Measurements from ENCODE around the gene SLC25A14.
A peak's percentile ranks its signal among the peaks of the same experiment; 100 is the strongest.
"Not testable (repeated sequence)": the region's sequence is repeated elsewhere in the genome, so short reads cannot be mapped to it uniquely, and the experiment has no call there.

The SLC25A14 gene, protein sequence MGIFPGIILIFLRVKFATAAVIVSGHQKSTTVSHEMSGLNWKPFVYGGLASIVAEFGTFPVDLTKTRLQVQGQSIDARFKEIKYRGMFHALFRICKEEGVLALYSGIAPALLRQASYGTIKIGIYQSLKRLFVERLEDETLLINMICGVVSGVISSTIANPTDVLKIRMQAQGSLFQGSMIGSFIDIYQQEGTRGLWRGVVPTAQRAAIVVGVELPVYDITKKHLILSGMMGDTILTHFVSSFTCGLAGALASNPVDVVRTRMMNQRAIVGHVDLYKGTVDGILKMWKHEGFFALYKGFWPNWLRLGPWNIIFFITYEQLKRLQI

GRCh38 chrX:130339408-130340222 lies at the start of gene SLC25A14:
Gene SLC25A14, plus strand, starts transcription at chrX:130339919. Its CDS starts 360 bp downstream, at chrX:130340279.
- peak; percentile 0 to 64 (median 25) for DNase-seq

DNA sequence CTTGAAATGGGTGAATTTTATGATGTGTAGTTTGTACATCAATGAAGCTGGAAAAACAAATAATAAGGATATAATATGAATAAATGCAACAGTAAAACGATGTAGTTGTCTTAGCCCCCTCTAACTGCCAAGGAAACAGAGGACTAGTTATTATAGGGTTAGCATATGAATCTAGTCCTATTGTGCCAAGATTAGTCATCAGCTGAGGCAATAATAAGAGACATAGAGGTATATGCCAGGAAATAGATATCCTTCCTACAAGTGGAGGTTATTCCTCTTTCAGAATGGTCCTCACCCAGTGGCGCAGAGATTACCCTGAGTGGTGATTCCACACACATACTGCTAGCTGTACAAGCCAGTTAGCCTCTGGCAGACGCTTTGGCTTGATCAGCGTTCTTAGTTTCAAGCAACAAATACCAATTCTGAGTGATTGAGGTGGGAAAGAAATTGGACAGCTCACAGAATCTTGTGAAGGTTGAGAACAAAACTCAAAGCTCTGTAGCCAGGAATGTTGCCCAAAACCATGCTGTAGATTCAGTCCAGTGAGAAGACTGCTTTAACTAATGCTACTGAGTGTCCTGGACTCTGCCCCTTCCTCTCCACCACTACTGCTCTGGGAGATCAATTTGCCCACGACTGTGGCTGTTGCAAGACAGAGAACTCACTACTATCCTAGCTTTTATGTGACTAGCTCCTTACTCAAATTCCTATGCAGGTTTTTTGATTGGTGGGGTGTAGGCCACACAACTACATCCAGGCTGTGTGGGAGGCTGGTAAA lies 44.0 kb upstream of the SLC25A14 start:
- DNase-seq: no peak

DNA sequence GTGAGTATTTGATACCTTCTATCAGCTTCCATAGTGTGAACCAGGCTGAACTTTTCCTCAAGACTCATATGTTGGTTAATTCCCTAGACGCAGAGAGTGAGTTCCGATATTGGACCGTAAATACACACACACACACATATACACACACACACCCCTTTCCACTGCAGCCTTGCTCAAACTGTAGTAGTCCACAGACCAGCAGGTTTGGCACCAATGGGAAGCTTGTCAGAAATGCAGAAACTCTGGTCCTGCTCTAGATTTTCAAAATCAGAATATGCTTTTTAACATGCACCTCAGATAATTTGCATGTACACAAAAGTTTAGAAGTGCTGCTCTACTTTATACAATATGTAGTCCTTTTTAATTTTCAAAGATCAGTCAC lies 43.4 kb upstream of the SLC25A14 start:
- no peak for DNase-seq

DNA sequence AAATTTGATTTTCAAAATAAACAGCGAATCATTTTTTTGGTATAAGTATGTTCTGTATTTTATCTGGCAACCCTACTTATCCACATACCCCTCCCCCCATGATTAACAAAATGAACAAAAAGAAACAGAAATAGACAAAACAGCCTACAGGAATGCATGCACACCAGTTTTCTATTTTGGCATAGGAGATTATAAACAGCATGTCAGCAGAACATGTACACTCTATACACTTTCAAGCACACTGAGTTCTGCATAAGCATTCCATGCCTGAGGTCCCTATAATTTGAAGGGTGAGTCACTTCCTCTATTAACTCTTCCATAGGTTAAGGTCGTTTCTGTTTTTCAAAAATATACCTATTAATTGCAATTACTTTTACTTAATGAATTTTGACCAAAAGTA lies 43.0 kb upstream of the SLC25A14 start:
- DNase-seq: no peak

DNA sequence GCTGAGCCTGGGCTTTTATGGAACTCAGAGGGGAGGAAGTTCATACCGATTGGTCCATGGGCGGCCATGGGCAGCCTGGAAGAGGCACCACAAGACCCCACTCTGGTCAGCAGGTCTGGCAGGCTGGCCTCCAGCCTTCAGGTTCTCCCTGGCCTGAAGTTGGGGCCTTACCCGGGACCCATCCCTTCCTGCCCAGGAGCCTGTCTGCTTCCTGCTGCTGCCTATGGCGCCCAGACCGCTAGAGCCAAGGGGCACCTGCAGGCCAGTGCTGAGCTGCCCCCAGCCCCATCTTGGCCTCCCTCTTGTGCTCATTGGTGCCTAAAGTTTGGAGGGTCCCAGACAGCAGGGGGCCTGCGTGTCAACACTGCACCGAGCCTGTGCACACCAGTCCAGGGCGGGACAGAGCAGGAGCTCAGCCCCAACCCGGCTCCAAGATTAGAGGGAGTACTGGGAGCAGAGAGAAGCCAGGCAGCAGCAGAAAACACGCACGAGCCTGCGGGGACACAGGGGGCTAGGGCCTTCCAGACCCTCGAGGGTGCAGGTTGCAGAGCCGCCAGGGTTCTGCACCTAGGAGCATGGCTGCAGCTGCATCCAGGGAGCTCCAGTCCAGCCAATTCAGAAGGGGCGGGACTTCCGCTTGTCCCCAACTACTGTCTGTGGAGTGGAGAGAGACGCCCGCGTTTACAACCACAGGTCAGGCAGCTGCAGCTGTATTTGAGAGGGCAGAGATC lies 40.3 kb upstream of the SLC25A14 start:
- no peak for DNase-seq

DNA sequence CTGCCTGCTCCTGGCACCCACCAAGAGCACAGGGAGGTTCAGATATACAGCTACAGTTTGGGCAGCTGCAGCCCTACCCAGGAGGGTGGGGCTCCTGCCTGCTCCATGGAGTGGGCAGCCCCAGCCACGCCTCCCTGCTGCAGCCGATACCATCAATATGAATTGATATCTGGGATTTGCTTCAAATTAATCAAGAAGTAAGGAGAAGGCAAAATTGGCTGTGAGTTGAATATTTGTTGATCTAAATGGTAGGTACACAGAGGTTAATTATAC lies 39.8 kb upstream of the SLC25A14 start:
- no peak for DNase-seq

- no peak for DNase-seq
Measured at GRCh38 chrX:130301405-130301804, 38.3 kb upstream of the SLC25A14 start.

- no peak for DNase-seq
Measured at GRCh38 chrX:130301977-130302376, 37.7 kb upstream of the SLC25A14 start.

- DNase-seq: no peak
Measured at GRCh38 chrX:130304587-130305368, 34.9 kb upstream of the SLC25A14 start.

GRCh38 chrX:130319886-130320285 lies 19.8 kb upstream of the SLC25A14 start:
- DNase-seq: not testable (repeated sequence)

DNA sequence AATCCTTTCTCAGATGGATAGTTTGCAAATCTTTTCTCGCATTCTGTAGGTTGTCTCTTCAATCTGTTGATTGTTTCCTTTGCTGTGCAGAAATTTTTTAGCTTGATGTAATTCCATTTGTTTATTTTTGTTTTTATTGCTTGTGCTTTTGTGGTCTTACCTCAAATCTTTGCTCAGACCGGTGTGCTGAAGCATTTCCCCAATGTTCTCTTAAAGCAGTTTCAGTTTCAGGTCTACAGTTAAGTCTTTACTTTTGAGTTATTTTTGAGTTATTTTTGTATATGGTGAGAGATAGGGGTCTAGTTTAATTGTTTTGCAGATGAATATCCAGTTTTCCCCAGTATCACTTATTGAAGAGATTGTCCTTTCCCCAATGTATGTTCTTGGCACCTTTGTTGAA lies 18.2 kb upstream of the SLC25A14 start:
- DNase-seq: no peak

DNA sequence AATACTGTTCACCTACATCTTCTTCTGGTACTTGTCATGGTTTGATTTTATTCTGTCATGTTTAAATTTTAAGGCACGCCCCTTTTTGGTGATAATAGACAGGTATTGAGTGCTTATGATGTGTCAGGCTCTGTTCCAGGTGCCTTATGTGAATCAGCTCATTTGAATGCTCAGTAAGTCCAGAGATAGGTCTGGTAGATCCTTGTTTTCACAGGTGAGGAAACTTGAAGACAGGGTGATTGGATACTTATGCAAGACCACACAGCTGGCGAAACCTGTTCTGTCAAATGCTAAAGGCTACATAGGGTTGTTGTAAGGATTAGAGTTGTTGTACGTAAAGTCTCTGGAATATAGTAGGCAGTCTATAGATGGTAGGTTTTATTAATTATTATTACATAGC lies 9.6 kb upstream of the SLC25A14 start:
- DNase-seq: no peak

- DNase-seq: peak in 30 of 51 donors; percentile 0 to 46 (median 6)
Measured at GRCh38 chrX:130330706-130331105, 9.0 kb upstream of the SLC25A14 start.

DNA sequence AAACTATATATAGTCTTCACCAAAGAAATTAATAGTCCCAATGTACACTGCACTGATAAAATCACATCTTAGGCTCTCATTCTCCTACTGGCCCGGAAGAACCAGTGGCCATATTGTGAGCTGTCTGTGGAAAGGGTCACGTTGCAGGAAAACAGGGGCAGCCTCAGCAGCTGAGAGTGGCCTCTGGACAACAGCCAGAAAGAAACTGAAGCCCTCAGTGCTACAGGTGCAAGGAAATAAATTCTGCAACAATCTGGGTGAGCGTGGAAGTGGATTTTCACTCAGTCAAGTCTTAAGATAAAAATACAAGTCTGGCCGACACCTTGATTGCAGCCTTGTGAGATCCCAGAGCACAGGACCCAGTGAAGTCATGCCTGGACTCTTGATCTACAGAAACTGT lies 3.2 kb upstream of the SLC25A14 start:
- no peak for DNase-seq

- not testable (repeated sequence) for DNase-seq
Measured at GRCh38 chrX:130338869-130339268, 850 bp upstream of the SLC25A14 start.

DNA sequence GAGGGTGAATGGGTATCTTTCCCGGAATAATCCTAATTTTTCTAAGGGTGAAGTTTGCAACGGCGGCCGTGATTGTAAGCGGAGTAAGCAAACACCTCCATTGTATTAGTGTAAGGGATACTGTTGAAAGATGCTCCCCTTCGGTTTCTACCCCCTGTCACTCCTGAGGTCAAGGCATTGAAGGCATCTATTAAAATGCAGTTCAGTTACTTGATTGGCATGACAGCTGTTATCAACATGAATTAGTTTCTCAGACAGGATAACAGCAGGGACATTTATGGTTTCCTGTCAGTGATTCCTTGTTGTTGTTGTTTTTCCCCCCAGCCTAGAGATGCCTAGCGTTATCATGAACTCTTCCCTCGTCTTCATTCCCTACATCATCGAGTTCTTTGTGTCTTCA lies 552 bp downstream of the SLC25A14 start:
- DNase-seq: no peak

DNA sequence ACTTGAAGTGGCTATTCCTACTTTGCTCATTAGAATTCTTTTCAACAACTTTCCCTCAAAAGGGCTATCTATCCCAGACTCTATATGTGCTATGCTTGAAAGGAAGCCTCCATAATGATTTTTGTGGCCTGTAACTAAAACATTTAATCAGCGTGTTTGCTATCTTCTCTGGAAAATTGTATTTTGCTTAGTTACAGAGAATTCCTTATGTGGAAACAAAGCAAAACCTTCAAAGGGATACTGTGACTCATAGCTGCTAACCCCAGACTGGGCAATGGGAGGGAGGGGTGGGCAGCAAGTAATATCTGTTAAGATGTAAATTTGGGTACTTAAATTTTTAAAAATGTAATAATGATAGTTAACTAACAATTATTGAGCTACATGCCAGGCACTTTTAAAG lies 3.7 kb downstream of the SLC25A14 start:
- DNase-seq: no peak

GRCh38 chrX:130347321-130347720 lies 7.6 kb downstream of the SLC25A14 start:
- no peak for DNase-seq

GRCh38 chrX:130351567-130351966 lies 11.8 kb downstream of the SLC25A14 start:
- no peak for DNase-seq

DNA sequence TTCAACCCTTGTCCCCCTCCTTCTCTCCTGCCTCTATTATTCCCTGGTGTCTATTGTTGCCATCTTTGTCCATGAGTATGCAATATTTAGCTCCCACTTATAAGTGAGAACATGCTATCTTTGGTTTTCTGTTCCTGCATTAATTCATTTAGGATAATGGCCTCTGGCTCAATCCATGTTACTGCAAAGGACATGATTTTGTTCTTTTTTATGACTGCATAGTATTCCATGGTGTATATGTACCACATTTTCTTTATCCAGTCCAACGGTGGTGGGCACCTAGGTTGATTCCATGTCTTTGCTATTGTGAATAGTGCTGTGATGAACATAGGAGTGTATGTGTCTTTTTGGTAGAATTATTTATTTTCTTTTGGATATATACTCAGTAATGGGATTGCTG lies 12.3 kb downstream of the SLC25A14 start:
- DNase-seq: not testable (repeated sequence)

- DNase-seq: no peak
Measured at GRCh38 chrX:130376077-130376476, 36.4 kb downstream of the SLC25A14 start.

All from hypothalamus (tissue), 51 donors.